CD4-positive, alpha-beta memory T cell (primary cell): ENCODE results near the gene MAGEA4. TPM values are rescaled to one million over a fixed set of nuclear protein-coding genes. Genes with fewer than 3 reads are reported as not detected.

Experiments
- CTCF ChIA-PET: fragments of 350-600 bp; sonication (Branson Sonifier 250); formaldehyde crosslinking; loops from one replicate; lab custom pipeline; 2021; ENCODE audit warnings: inconsistent platforms; ENCODE audit not compliant: partially characterized antibody; lab: Charles Lee
- POLR2A ChIA-PET: fragments of 350-600 bp; sonication (Branson Sonifier 250); formaldehyde crosslinking; loops from one replicate; lab custom pipeline; 2021; ENCODE audit not compliant: partially characterized antibody; lab: Charles Lee
- DNase-seq, 5 donors: peaks; one replicate each; pipeline versions ENCODE4 v3.0.0 to v3.0.0-alpha.2; 2020 to 2022; ENCODE audit warnings: mixed read lengths in 1 of 5
- H3K27ac ChIP-seq: one replicate; pipeline ENCODE4 v1.7.0; 2013; ENCODE audit warnings: low read depth, low read length
- H3K27me3 ChIP-seq: 2 replicates; pipeline ENCODE4 v1.7.0; 2013; ENCODE audit warnings: mild to moderate bottlenecking, low read length, moderate library complexity; ENCODE audit not compliant: insufficient read depth
- H3K36me3 ChIP-seq: 2 replicates; pipeline ENCODE4 v1.7.0; 2013; ENCODE audit warnings: mild to moderate bottlenecking, low read length, moderate library complexity; ENCODE audit not compliant: insufficient read depth
- H3K4me1 ChIP-seq: 2 replicates; pipeline ENCODE4 v1.7.0; 2013; ENCODE audit warnings: mild to moderate bottlenecking, low read length, moderate library complexity; ENCODE audit not compliant: insufficient read depth
- H3K4me3 ChIP-seq, 2 donors: one replicate each; pipeline ENCODE4 v1.7.0; 2013; ENCODE audit warnings: low read length in 2 of 2, mild to moderate bottlenecking in 1 of 2
- H3K9me3 ChIP-seq, 2 donors: one replicate each; pipeline ENCODE4 v1.7.0; 2013; ENCODE audit warnings: low read length in 2 of 2, control low read depth in 1 of 2; ENCODE audit not compliant: control insufficient read depth in 1 of 2
- H3K27ac Mint-ChIP-seq, 7 donors: one replicate each; pipeline ENCODE4 v1.8.0; 2020 to 2021; ENCODE audit warnings: mixed read lengths in 7 of 7, mild to moderate bottlenecking in 6 of 7, inconsistent platforms in 3 of 7, moderate library complexity in 3 of 7
- H3K27me3 Mint-ChIP-seq, 2 donors: one replicate each; pipeline ENCODE4 v1.8.0; 2020 to 2021; ENCODE audit warnings: mixed read lengths in 2 of 2
- H3K36me3 Mint-ChIP-seq, 2 donors: one replicate each; pipeline ENCODE4 v1.8.0; 2020 to 2021; ENCODE audit warnings: mixed read lengths in 2 of 2, inconsistent platforms in 1 of 2, mild to moderate bottlenecking in 1 of 2
- H3K4me1 Mint-ChIP-seq, 4 donors: one replicate each; pipeline ENCODE4 v1.8.0; 2020 to 2021; ENCODE audit warnings: mixed read lengths in 4 of 4, mild to moderate bottlenecking in 1 of 4
- H3K4me3 Mint-ChIP-seq, 8 donors: one replicate each; pipeline ENCODE4 v1.8.0; 2020 to 2021; ENCODE audit warnings: mixed read lengths in 8 of 8, mild to moderate bottlenecking in 7 of 8, moderate library complexity in 6 of 8, inconsistent platforms in 3 of 8
- H3K9me3 Mint-ChIP-seq, 8 donors: one replicate each; pipeline ENCODE4 v1.8.0; 2020 to 2021; ENCODE audit warnings: mixed read lengths in 8 of 8, mild to moderate bottlenecking in 5 of 8, inconsistent platforms in 3 of 8, moderate library complexity in 1 of 8
- intact Hi-C: fragments of 100-400 bp; cut with micrococcal nuclease; formaldehyde crosslinking; loops from one replicate; pipeline ENCODE4 v1.15.1; 2023
- polyA plus RNA-seq, 2 donors: library from polyadenylated mRNA; unstranded; fragments of 300-500 nt; fragmentation: Illumina TruSeq; gene quantifications; one replicate each; pipeline ENCODE4 v1.2.3, GENCODE V29; 2021
- total RNA-seq, 2 experiments: library from RNA; stranded (reverse); gene quantifications; one replicate each; pipeline ENCODE4 v1.2.3, GENCODE V29; 2021

MAGEA4 gene
- total and polyA plus RNA-seq, 4 experiments from 2014 or later: not detected

- no peak overlapping the region for H3K4me3 ChIP-seq
- H3K9me3 Mint-ChIP-seq: no peaks in the 10 kb centered on the region
- no peaks in the 10 kb centered on the region for H3K27me3 ChIP-seq
- no peak overlapping the region for H3K27ac ChIP-seq
- H3K4me1 Mint-ChIP-seq: no peaks in the 10 kb centered on the region
- H3K9me3 ChIP-seq: no peaks in the 10 kb centered on the region
- H3K27ac Mint-ChIP-seq: no peak overlapping the region
- H3K4me1 ChIP-seq: no peaks in the 10 kb centered on the region
- H3K4me3 Mint-ChIP-seq: no peak overlapping the region
- ChIA-PET CTCF (no interaction called here), POLR2A (no interaction called here)
- no peak for DNase-seq
- H3K36me3 Mint-ChIP-seq: no peaks in the 10 kb centered on the region
- H3K36me3 ChIP-seq: no peaks in the 10 kb centered on the region
- intact Hi-C loops: no loop called here
- no peaks in the 10 kb centered on the region for H3K27me3 Mint-ChIP-seq
These were observed 11.0 kb downstream of the MAGEA4 start for GRCh38 chrX:151923648-151924047.

GRCh38 chrX:151929126-151929525, 16.4 kb downstream of the MAGEA4 start:
- no peaks in the 10 kb centered on the region for H3K36me3 ChIP-seq
- DNase-seq: no peak
- Mint-ChIP-seq H3K9me3 (no peaks in the 10 kb centered on the region), H3K4me1 (no peaks in the 10 kb centered on the region), H3K27ac (no peak overlapping the region), H3K27me3 (no peaks in the 10 kb centered on the region), H3K36me3 (no peaks in the 10 kb centered on the region), H3K4me3 (no peak overlapping the region)
- POLR2A ChIA-PET: no interaction called here
- H3K27me3 ChIP-seq: no peaks in the 10 kb centered on the region
- no peaks in the 10 kb centered on the region for H3K4me1 ChIP-seq
- H3K27ac ChIP-seq: no peak overlapping the region
- intact Hi-C loops: no loop called here
- H3K9me3 ChIP-seq: no peaks in the 10 kb centered on the region
- CTCF ChIA-PET: no interaction called here
- no peak overlapping the region for H3K4me3 ChIP-seq

GRCh38 chrX:151935358-151935757, 22.7 kb downstream of the MAGEA4 start:
- Mint-ChIP-seq H3K4me3 (no peak overlapping the region), H3K27ac (no peak overlapping the region), H3K27me3 (no peaks in the 10 kb centered on the region), H3K9me3 (no peaks in the 10 kb centered on the region), H3K36me3 (no peaks in the 10 kb centered on the region), H3K4me1 (no peaks in the 10 kb centered on the region)
- POLR2A ChIA-PET: no interaction called here
- H3K9me3 ChIP-seq: no peaks in the 10 kb centered on the region
- no peak overlapping the region for H3K27ac ChIP-seq
- no peaks in the 10 kb centered on the region for H3K27me3 ChIP-seq
- H3K4me1 ChIP-seq: no peaks in the 10 kb centered on the region
- no peaks in the 10 kb centered on the region for H3K36me3 ChIP-seq
- H3K4me3 ChIP-seq: no peak overlapping the region
- DNase-seq: no peak
- CTCF ChIA-PET: no interaction called here
- intact Hi-C loops: no loop called here

- intact Hi-C loops: no loop called here
- CTCF ChIA-PET: no interaction called here
These were observed 25.5 kb downstream of the MAGEA4 start for GRCh38 chrX:151938172-151938571.

GRCh38 chrX:151954730-151955129, 42.0 kb downstream of the MAGEA4 start:
- H3K4me1 ChIP-seq: no peaks in the 10 kb centered on the region
- Mint-ChIP-seq H3K4me1 (no peaks in the 10 kb centered on the region), H3K4me3 (no peak overlapping the region), H3K9me3 (no peaks in the 10 kb centered on the region), H3K36me3 (no peaks in the 10 kb centered on the region), H3K27ac (no peak overlapping the region), H3K27me3 (no peaks in the 10 kb centered on the region)
- no peaks in the 10 kb centered on the region for H3K36me3 ChIP-seq
- DNase-seq: no peak
- no peak overlapping the region for H3K27ac ChIP-seq
- no peaks in the 10 kb centered on the region for H3K9me3 ChIP-seq
- H3K4me3 ChIP-seq: no peak overlapping the region
- intact Hi-C loops: no loop called here
- POLR2A ChIA-PET: no interaction called here
- CTCF ChIA-PET: no interaction called here
- H3K27me3 ChIP-seq: no peaks in the 10 kb centered on the region

More at GRCh38 chrX:151938172-151938571, 25.5 kb downstream of the MAGEA4 start:
- Mint-ChIP-seq H3K4me3 (no peak overlapping the region), H3K4me1 (no peaks in the 10 kb centered on the region), H3K36me3 (no peaks in the 10 kb centered on the region), H3K9me3 (no peaks in the 10 kb centered on the region), H3K27ac (no peak overlapping the region), H3K27me3 (no peaks in the 10 kb centered on the region)
- no peak overlapping the region for H3K27ac ChIP-seq
- no peaks in the 10 kb centered on the region for H3K36me3 ChIP-seq
- no peaks in the 10 kb centered on the region for H3K9me3 ChIP-seq
- DNase-seq: no peak
- no peaks in the 10 kb centered on the region for H3K4me1 ChIP-seq
- POLR2A ChIA-PET: no interaction called here
- H3K27me3 ChIP-seq: no peaks in the 10 kb centered on the region
- no peak overlapping the region for H3K4me3 ChIP-seq

GRCh38 chrX:151958101-151958500, 45.4 kb downstream of the MAGEA4 start:
- POLR2A ChIA-PET: no interaction called here
- Mint-ChIP-seq H3K36me3 (no peaks in the 10 kb centered on the region), H3K4me3 (no peak overlapping the region), H3K27me3 (no peaks in the 10 kb centered on the region), H3K9me3 (no peaks in the 10 kb centered on the region), H3K27ac (no peak overlapping the region), H3K4me1 (no peaks in the 10 kb centered on the region)
- no peaks in the 10 kb centered on the region for H3K4me1 ChIP-seq
- no peak overlapping the region for H3K4me3 ChIP-seq
- H3K9me3 ChIP-seq: no peaks in the 10 kb centered on the region
- CTCF ChIA-PET: no interaction called here
- H3K36me3 ChIP-seq: no peaks in the 10 kb centered on the region
- DNase-seq: no peak
- no peak overlapping the region for H3K27ac ChIP-seq
- H3K27me3 ChIP-seq: no peaks in the 10 kb centered on the region
- intact Hi-C loops: no loop called here

- DNase-seq: no peak
- Mint-ChIP-seq H3K27ac (no peak overlapping the region), H3K4me3 (no peak overlapping the region), H3K36me3 (no peaks in the 10 kb centered on the region), H3K9me3 (no peaks in the 10 kb centered on the region), H3K4me1 (no peaks in the 10 kb centered on the region), H3K27me3 (no peaks in the 10 kb centered on the region)
- intact Hi-C loops: no loop called here
- Histone ChIP-seq H3K27me3 (no peaks in the 10 kb centered on the region), H3K27ac (no peak overlapping the region), H3K4me1 (no peaks in the 10 kb centered on the region), H3K9me3 (no peaks in the 10 kb centered on the region), H3K4me3 (no peak overlapping the region), H3K36me3 (no peaks in the 10 kb centered on the region)
- POLR2A ChIA-PET: no interaction called here
- CTCF ChIA-PET: interaction anchor here (1.2 kb wide), 1 partner anchor 16 kb away, joined by 3 read pairs; no protein-coding TSS in a partner anchor
These were observed 49.3 kb downstream of the MAGEA4 start for GRCh38 chrX:151962034-151962433.

- Mint-ChIP-seq H3K4me3 (no peak overlapping the region), H3K27me3 (peaks cover 0 to 2% of the 10 kb centered on the region in 2 donors), H3K36me3 (no peaks in the 10 kb centered on the region), H3K27ac (no peak overlapping the region), H3K4me1 (no peaks in the 10 kb centered on the region), H3K9me3 (no peaks in the 10 kb centered on the region)
- Histone ChIP-seq H3K27me3 (no peaks in the 10 kb centered on the region), H3K9me3 (no peaks in the 10 kb centered on the region), H3K4me1 (no peaks in the 10 kb centered on the region), H3K4me3 (no peak overlapping the region), H3K27ac (no peak overlapping the region), H3K36me3 (no peaks in the 10 kb centered on the region)
- ChIA-PET POLR2A (no interaction called here), CTCF (no interaction called here)
- intact Hi-C loops: no loop called here
- DNase-seq: no peak
These were observed 53.5 kb downstream of the MAGEA4 start for GRCh38 chrX:151966236-151966635.
